Caki2 (cell line): ENCODE measurements around the gene SLC45A3. TPM values are rescaled to one million over a fixed set of nuclear protein-coding genes. Genes with fewer than 3 reads are reported as not detected.

Source experiments
- DNase-seq: peaks from one replicate; pipeline ENCODE4 v3.0.0-alpha.2; 2015; ENCODE audit warnings: low read depth
- in situ Hi-C: cut with HindIII; loops from 2 replicates; pipeline ENCODE4 v1.10.0; 2016; ENCODE audit warnings: low sequenced_read_pairs, low pct_unique_long_range_greater_than_20kb, mixed read lengths
- total RNA-seq: library from RNA; depleted of rRNA; stranded (reverse); fragments of >200 nt; shearing (Covaris generic); gene quantifications from 2 replicates; pipeline ENCODE4 v1.2.3, GENCODE V29; 2014; ENCODE audit warnings: low replicate concordance

The SLC45A3 gene
- total RNA-seq, 1 experiment from 2014 or later, result 2.3 TPM

- in situ Hi-C loops, result no loop called here
- no peak for DNase-seq
Measured at GRCh38 chr1:205703072-205703471, 22.8 kb upstream of the SLC45A3 start.

- in situ Hi-C loops, result no loop called here
- no peak for DNase-seq
Measured at GRCh38 chr1:205701891-205702290, 21.6 kb upstream of the SLC45A3 start.

- in situ Hi-C loops, result no loop called here
Measured at GRCh38 chr1:205701420-205701819, 21.1 kb upstream of the SLC45A3 start.

GRCh38 chr1:205700865-205701401, 20.6 kb upstream of the SLC45A3 start:
- in situ Hi-C loops, result no loop called here
- DNase-seq, result no peak

More at GRCh38 chr1:205701420-205701819, 21.1 kb upstream of the SLC45A3 start:
- DNase-seq, result no peak

GRCh38 chr1:205699416-205699815, 19.1 kb upstream of the SLC45A3 start:
- no peak for DNase-seq
- in situ Hi-C loops, result no loop called here

- in situ Hi-C loops, result no loop called here
- no peak for DNase-seq
Measured at GRCh38 chr1:205698921-205699320, 18.6 kb upstream of the SLC45A3 start.

GRCh38 chr1:205693421-205693991, 13.2 kb upstream of the SLC45A3 start:
- in situ Hi-C loops, result no loop called here
- DNase-seq, result no peak

- DNase-seq, result no peak
- in situ Hi-C loops, result no loop called here
Measured at GRCh38 chr1:205692423-205692822, 12.1 kb upstream of the SLC45A3 start.

GRCh38 chr1:205690122-205690756, 9.9 kb upstream of the SLC45A3 start:
- in situ Hi-C loops, result no loop called here
- DNase-seq, result no peak

GRCh38 chr1:205689479-205689878, 9.2 kb upstream of the SLC45A3 start:
- DNase-seq, result no peak
- in situ Hi-C loops, result no loop called here

- no peak for DNase-seq
- in situ Hi-C loops, result no loop called here
Measured at GRCh38 chr1:205688171-205689080, 8.1 kb upstream of the SLC45A3 start.

- in situ Hi-C loops, result no loop called here
- DNase-seq, result no peak
Measured at GRCh38 chr1:205687242-205687641, 6.9 kb upstream of the SLC45A3 start.

- in situ Hi-C loops, result no loop called here
- DNase-seq, result no peak
Measured at GRCh38 chr1:205681364-205681763, 1.1 kb upstream of the SLC45A3 start.

GRCh38 chr1:205678286-205679111, 1.8 kb downstream of the SLC45A3 start:
- in situ Hi-C loops, result no loop called here
- no peak for DNase-seq

- no peak for DNase-seq
- in situ Hi-C loops, result no loop called here
Measured at GRCh38 chr1:205677167-205677566, 3.1 kb downstream of the SLC45A3 start.

- DNase-seq, result no peak
- in situ Hi-C loops, result no loop called here
Measured at GRCh38 chr1:205676597-205676996, 3.7 kb downstream of the SLC45A3 start.

GRCh38 chr1:205676002-205676401, 4.3 kb downstream of the SLC45A3 start:
- in situ Hi-C loops, result no loop called here
- DNase-seq, result no peak

- no peak for DNase-seq
- in situ Hi-C loops, result no loop called here
Measured at GRCh38 chr1:205675247-205675646, 5.1 kb downstream of the SLC45A3 start.
